Activated CD8-positive, alpha-beta T cell treated with anti-CD3 and anti-CD28 coated beads for 36 hours (primary cell): ENCODE results near the gene CTNNA1. TPM values are rescaled to one million over a fixed set of nuclear protein-coding genes. Genes with fewer than 3 reads are reported as not detected.

Experiments used
- ATAC-seq: fragments of 200-7000 bp; cut with Tn5 transposase; one replicate; pipeline ENCODE4 v1.10.0; 2021; ENCODE audit warnings: mild to moderate bottlenecking, moderate library complexity
- CTCF ChIA-PET: fragments of 350-600 bp; sonication (Branson Sonifier 250); formaldehyde crosslinking; loops from one replicate; lab custom pipeline; 2021; ENCODE audit warnings: antibody characterized with exemption; lab: Charles Lee
- POLR2A ChIA-PET: fragments of 350-600 bp; sonication (Branson Sonifier 250); formaldehyde crosslinking; loops from one replicate; lab custom pipeline; 2021; ENCODE audit warnings: antibody characterized with exemption; lab: Charles Lee
- DNase-seq: peaks from one replicate; pipeline ENCODE4 v3.0.0-alpha.2; 2020
- H3K27ac Mint-ChIP-seq: one replicate; pipeline ENCODE4 v1.8.0; 2021; ENCODE audit warnings: mild to moderate bottlenecking, mixed read lengths
- H3K27me3 Mint-ChIP-seq: one replicate; pipeline ENCODE4 v1.8.0; 2021; ENCODE audit warnings: mixed read lengths
- H3K36me3 Mint-ChIP-seq: one replicate; pipeline ENCODE4 v1.8.0; 2021; ENCODE audit warnings: low read depth, mixed read lengths
- H3K4me1 Mint-ChIP-seq: one replicate; pipeline ENCODE4 v1.8.0; 2021; ENCODE audit warnings: low read depth, mixed read lengths
- H3K4me3 Mint-ChIP-seq: one replicate; pipeline ENCODE4 v1.8.0; 2021; ENCODE audit warnings: mild to moderate bottlenecking, moderate library complexity, mixed read lengths
- H3K9me3 Mint-ChIP-seq: one replicate; pipeline ENCODE4 v1.8.0; 2021; ENCODE audit warnings: mixed read lengths
- intact Hi-C: fragments of 100-400 bp; cut with micrococcal nuclease; formaldehyde crosslinking; loops from one replicate; pipeline ENCODE4 v1.10.0; 2022
- total RNA-seq, 2 experiments: library from RNA; stranded (reverse); gene quantifications; one replicate each; pipeline ENCODE4 v1.2.3, GENCODE V29; 2021
- TF ChIP-seq, protein P1 (sequence below): fragments of 200-600 bp; IDR thresholded peaks from one replicate; pipeline ENCODE4 v1.8.0; 2022; ENCODE audit warnings: antibody characterized with exemption, mild to moderate bottlenecking

Gene CTNNA1
- total RNA-seq, 2 experiments from 2014 or later, result 77.3 to 85.6 TPM

DNA sequence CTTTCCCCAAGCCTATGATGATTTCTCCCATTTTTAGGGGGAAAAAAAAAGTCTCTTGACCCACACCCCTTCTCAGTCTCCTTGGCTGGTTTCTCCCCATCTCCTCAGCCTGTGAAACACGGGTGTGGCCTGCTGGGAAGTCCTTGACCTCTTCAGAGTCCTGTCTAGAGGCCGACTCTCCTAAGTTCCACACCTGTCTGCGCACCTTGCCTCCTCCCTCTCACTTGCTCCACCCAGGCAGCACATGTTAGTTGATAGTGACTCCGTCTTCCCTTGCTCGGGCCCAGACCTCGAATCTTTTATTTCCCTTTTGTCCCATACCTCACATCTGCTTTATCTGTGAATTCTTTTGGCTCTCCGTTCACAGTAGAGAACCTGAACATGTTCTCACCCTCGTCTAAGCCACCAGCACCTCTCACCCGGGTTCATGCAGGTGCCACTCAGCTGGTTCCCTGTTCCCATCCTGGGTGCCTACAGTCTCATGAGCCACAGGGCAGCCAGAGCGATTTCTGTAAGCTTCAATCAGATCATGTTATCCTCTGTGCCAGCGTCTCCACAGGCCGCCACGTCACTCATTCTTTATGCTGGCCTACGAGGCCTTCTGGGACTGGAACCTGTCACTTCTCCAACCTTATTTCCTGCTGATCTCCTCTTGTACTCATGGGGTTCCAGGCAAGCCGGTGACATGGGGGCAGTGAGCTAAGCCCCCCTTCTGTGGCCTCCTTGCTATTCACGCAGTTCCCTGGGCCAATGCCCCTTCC, 173.6 kb downstream of the CTNNA1 start:
- ATAC-seq (no peak), DNase-seq (no peak)
- intact Hi-C loops, result no loop called here
- ChIA-PET POLR2A (no interaction called here), CTCF (no interaction called here)
- H3K9me3 Mint-ChIP-seq, result no peaks in the 10 kb centered on the region
- no peak overlapping the region for H3K4me3 Mint-ChIP-seq
- peaks cover 1% of the 10 kb centered on the region for H3K36me3 Mint-ChIP-seq
- H3K4me1 Mint-ChIP-seq, result no peaks in the 10 kb centered on the region
- no peak overlapping the region for H3K27ac Mint-ChIP-seq
- TF ChIP-seq, protein P1, sequence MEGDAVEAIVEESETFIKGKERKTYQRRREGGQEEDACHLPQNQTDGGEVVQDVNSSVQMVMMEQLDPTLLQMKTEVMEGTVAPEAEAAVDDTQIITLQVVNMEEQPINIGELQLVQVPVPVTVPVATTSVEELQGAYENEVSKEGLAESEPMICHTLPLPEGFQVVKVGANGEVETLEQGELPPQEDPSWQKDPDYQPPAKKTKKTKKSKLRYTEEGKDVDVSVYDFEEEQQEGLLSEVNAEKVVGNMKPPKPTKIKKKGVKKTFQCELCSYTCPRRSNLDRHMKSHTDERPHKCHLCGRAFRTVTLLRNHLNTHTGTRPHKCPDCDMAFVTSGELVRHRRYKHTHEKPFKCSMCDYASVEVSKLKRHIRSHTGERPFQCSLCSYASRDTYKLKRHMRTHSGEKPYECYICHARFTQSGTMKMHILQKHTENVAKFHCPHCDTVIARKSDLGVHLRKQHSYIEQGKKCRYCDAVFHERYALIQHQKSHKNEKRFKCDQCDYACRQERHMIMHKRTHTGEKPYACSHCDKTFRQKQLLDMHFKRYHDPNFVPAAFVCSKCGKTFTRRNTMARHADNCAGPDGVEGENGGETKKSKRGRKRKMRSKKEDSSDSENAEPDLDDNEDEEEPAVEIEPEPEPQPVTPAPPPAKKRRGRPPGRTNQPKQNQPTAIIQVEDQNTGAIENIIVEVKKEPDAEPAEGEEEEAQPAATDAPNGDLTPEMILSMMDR, result no peak
- no peaks in the 10 kb centered on the region for H3K27me3 Mint-ChIP-seq

- peaks cover 1% of the 10 kb centered on the region for H3K36me3 Mint-ChIP-seq
- no peaks in the 10 kb centered on the region for H3K9me3 Mint-ChIP-seq
- intact Hi-C loops, result no loop called here
- ChIA-PET POLR2A (no interaction called here), CTCF (no interaction called here)
- H3K4me3 Mint-ChIP-seq, result no peak overlapping the region
- H3K27me3 Mint-ChIP-seq, result no peaks in the 10 kb centered on the region
- no peaks in the 10 kb centered on the region for H3K4me1 Mint-ChIP-seq
- no peak overlapping the region for H3K27ac Mint-ChIP-seq
- TF ChIP-seq, protein P1, result no peak
- DNase-seq (no peak), ATAC-seq (no peak)
Measured at GRCh38 chr5:138927544-138927943, 174.3 kb downstream of the CTNNA1 start.

DNA sequence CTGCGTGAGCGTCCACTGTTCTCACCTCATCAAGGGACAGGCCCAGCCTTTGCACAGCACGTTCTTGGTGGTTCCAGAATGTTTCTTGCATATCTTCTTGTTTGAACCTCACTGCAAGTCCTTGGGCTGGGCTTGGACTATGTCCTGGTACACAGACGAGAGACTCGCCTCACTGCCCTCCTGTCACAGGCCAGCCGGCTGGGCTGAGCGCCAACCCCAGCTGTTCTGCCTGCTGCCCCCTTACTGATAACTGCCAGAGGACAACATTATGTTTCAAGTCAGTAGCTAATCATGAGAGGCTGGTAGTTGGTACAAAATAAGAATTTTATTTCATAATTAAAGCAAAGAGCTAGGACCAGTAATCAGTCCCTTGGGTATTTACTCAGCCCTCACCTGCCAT, 174.8 kb downstream of the CTNNA1 start:
- Mint-ChIP-seq H3K4me3 (no peak overlapping the region), H3K9me3 (no peaks in the 10 kb centered on the region), H3K36me3 (peaks cover 1% of the 10 kb centered on the region), H3K27ac (no peak overlapping the region), H3K4me1 (no peaks in the 10 kb centered on the region), H3K27me3 (no peaks in the 10 kb centered on the region)
- no peak for DNase-seq
- intact Hi-C loops, result no loop called here
- ChIA-PET POLR2A (interaction anchor here (0.7 kb wide), 1 partner anchor 82 kb away, joined by 3 read pairs; no protein-coding TSS in a partner anchor), CTCF (no interaction called here)
- ATAC-seq, result no peak
- TF ChIP-seq, protein P1, result no peak

DNA sequence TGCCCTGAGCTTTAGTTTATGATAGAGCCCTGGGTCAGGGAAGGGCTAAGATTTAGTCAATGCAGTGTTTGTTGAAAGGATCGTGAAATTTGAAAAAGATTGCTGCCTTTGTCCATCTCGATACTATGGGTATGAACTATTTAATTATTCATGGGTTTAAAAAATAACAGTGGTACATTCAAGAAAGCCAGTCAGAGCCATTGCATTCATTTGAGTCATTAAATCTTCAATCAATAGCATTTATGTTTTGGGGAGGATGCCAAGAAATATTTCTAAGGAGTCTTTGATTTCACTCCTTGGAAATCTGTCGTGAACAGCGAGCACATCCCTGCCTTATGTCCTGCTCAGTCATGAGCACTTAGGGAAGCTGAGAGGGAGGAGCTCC, 176.3 kb downstream of the CTNNA1 start:
- CTCF ChIA-PET, result no interaction called here
- Mint-ChIP-seq H3K4me1 (no peaks in the 10 kb centered on the region), H3K4me3 (no peak overlapping the region), H3K9me3 (no peaks in the 10 kb centered on the region), H3K27ac (no peak overlapping the region), H3K27me3 (no peaks in the 10 kb centered on the region), H3K36me3 (peaks cover 3% of the 10 kb centered on the region)
- TF ChIP-seq, protein P1, result no peak
- intact Hi-C loops, result no loop called here
- ATAC-seq, result no peak
- DNase-seq, result no peak
- POLR2A ChIA-PET, result no interaction called here

GRCh38 chr5:138930371-138931097, 177.3 kb downstream of the CTNNA1 start:
- Mint-ChIP-seq H3K9me3 (no peaks in the 10 kb centered on the region), H3K27me3 (no peaks in the 10 kb centered on the region), H3K4me3 (no peak overlapping the region), H3K36me3 (peaks cover 3% of the 10 kb centered on the region), H3K4me1 (no peaks in the 10 kb centered on the region), H3K27ac (no peak overlapping the region)
- TF ChIP-seq, protein P1, result no peak
- POLR2A ChIA-PET, result no interaction called here
- CTCF ChIA-PET, result no interaction called here
- DNase-seq (no peak), ATAC-seq (no peak)
- intact Hi-C loops, result no loop called here
